Common myeloid progenitor, CD34-positive (primary cell): ENCODE results near the gene SULT2B1. TPM values are rescaled to one million over a fixed set of nuclear protein-coding genes. Genes with fewer than 3 reads are reported as not detected.

Experiments used
- CTCF ChIA-PET: fragments of 350-600 bp; sonication (Branson Sonifier 250); formaldehyde crosslinking; loops from one replicate; lab custom pipeline; 2021; ENCODE audit warnings: antibody characterized with exemption; lab: Charles Lee
- POLR2A ChIA-PET: fragments of 350-600 bp; sonication (Branson Sonifier 250); formaldehyde crosslinking; loops from one replicate; lab custom pipeline; 2021; ENCODE audit warnings: antibody characterized with exemption; lab: Charles Lee
- DNase-seq, 3 donors: peaks; one replicate each; pipeline versions ENCODE4 v3.0.0 to v3.0.0-alpha.2; 2013
- H3K27ac ChIP-seq, 2 experiments: 1 replicate in 1 of 2; 2 replicates in 1 of 2; pipeline ENCODE4 v1.7.0; 2013; ENCODE audit warnings: inconsistent platforms in 2 of 2, low read length in 2 of 2, mild to moderate bottlenecking in 2 of 2, low read depth in 1 of 2, moderate library complexity in 1 of 2; ENCODE audit not compliant: severe bottlenecking in 2 of 2, insufficient read depth in 1 of 2, poor library complexity in 1 of 2
- H3K27me3 ChIP-seq, 5 experiments: replicated peaks in 2 of 5; 1 replicate in 3 of 5; 2 replicates in 2 of 5; pipeline versions ENCODE4 v1.6.1 to v1.7.0; 2013; ENCODE audit warnings: low read length in 4 of 5, mild to moderate bottlenecking in 2 of 5, moderate library complexity in 2 of 5, inconsistent platforms in 1 of 5; ENCODE audit not compliant: insufficient read depth in 5 of 5, control insufficient read depth in 4 of 5
- H3K36me3 ChIP-seq, 4 experiments: 1 replicate in 2 of 4; 2 replicates in 2 of 4; pipeline versions ENCODE4 v1.6.1 to v1.7.0; 2013; ENCODE audit warnings: low read length in 3 of 4, control low read depth in 1 of 4, mild to moderate bottlenecking in 1 of 4; ENCODE audit not compliant: control insufficient read depth in 4 of 4, insufficient read depth in 4 of 4
- H3K4me1 ChIP-seq, 4 experiments: 1 replicate in 3 of 4; 2 replicates in 1 of 4; pipeline versions ENCODE4 v1.6.1 to v1.7.1; 2013; ENCODE audit warnings: low read length in 3 of 4, mild to moderate bottlenecking in 3 of 4, control low read depth in 1 of 4, inconsistent platforms in 1 of 4, moderate library complexity in 1 of 4; ENCODE audit not compliant: control insufficient read depth in 4 of 4, insufficient read depth in 4 of 4; ENCODE audit errors: control extremely low read depth in 1 of 4
- H3K4me3 ChIP-seq, 7 experiments: 1 replicate in 4 of 7; 2 replicates in 3 of 7; pipeline versions ENCODE4 v1.5.1 to v1.7.0; 2013; ENCODE audit warnings: mild to moderate bottlenecking in 7 of 7, low read length in 6 of 7, moderate library complexity in 6 of 7, inconsistent platforms in 2 of 7, low read depth in 2 of 7, control low read depth in 1 of 7; ENCODE audit not compliant: insufficient read depth in 4 of 7, control insufficient read depth in 1 of 7; ENCODE audit errors: extremely low read depth in 1 of 7
- H3K9me3 ChIP-seq, 5 experiments: 1 replicate in 4 of 5; 2 replicates in 1 of 5; pipeline versions ENCODE4 v1.6.1 to v1.7.1; 2013; ENCODE audit warnings: low read length in 4 of 5, mild to moderate bottlenecking in 2 of 5, inconsistent platforms in 1 of 5, low read depth in 1 of 5, moderate library complexity in 1 of 5; ENCODE audit not compliant: control insufficient read depth in 4 of 5, insufficient read depth in 2 of 5; ENCODE audit errors: control extremely low read depth in 1 of 5
- WGBS: methylation state at CpG from one replicate; pipeline ENCODE4 v1.1.5; 2013; ENCODE audit not compliant: insufficient coverage; 5-methylcytosine and 5-hydroxymethylcytosine counted together
- polyA plus RNA-seq: library from polyadenylated mRNA; unstranded; fragments of 120-200 nt; gene quantifications from one replicate; pipeline ENCODE4 v1.2.1, GENCODE V29; 2013

Gene SULT2B1
- polyA plus RNA-seq = 0.08 TPM

GRCh38 chr19:48551437-48552302 lies at the start of gene SULT2B1:
SULT2B1 (plus strand) TSS chr19:48552172; CDS start chr19:48552253, 81 bp downstream.
- H3K36me3 ChIP-seq = no peaks in the 10 kb centered on the region
- WGBS = 82% methylated on average over 31 of the region's 36 CpGs
- POLR2A ChIA-PET = no interaction called here
- H3K4me3 ChIP-seq = no peak within 1 kb of the TSS
- H3K27ac ChIP-seq = no peak within 1 kb of the TSS
- no peaks in the 10 kb centered on the region for H3K9me3 ChIP-seq
- CTCF ChIA-PET = interaction anchor here (1.0 kb wide), 1 partner anchor 46 kb away, joined by 3 read pairs; no protein-coding TSS in a partner anchor
- H3K27me3 ChIP-seq = no peaks in the 10 kb centered on the region
- H3K4me1 ChIP-seq = peaks cover 0 to 11% (median under 1%) of the 10 kb centered on the region in 4 experiments
- DNase-seq = no peak

GRCh38 chr19:48502350-48503018 lies 49.5 kb upstream of the SULT2B1 start:
- H3K27me3 ChIP-seq = peaks cover 0 to 23% (median 0%) of the 10 kb centered on the region in 5 experiments
- CTCF ChIA-PET = interaction anchor here (1.1 to 1.5 kb wide), 2 partner anchors 12 to 84 kb away, joined by 5 read pairs; no protein-coding TSS in a partner anchor
- H3K9me3 ChIP-seq = no peaks in the 10 kb centered on the region
- no peak overlapping the region for H3K27ac ChIP-seq
- DNase-seq = no peak
- H3K36me3 ChIP-seq = no peaks in the 10 kb centered on the region
- peaks cover 0 to 17% (median 15%) of the 10 kb centered on the region in 4 experiments for H3K4me1 ChIP-seq
- peak overlapping the region in 4 of 7 experiments; percentile 23 to 66 (median 51) for H3K4me3 ChIP-seq
- POLR2A ChIA-PET = interaction anchor here (0.6 to 1.0 kb wide), 4 partner anchors 9 to 1162 kb away, joined by 3 to 4 read pairs (median 3); no protein-coding TSS in a partner anchor
- WGBS = 21% methylated on average over 23 of the region's 27 CpGs

- Histone ChIP-seq H3K36me3 (no peaks in the 10 kb centered on the region), H3K27ac (no peak overlapping the region), H3K27me3 (peaks cover 0 to 7% (median 5%) of the 10 kb centered on the region in 5 experiments), H3K4me3 (no peak overlapping the region), H3K9me3 (no peaks in the 10 kb centered on the region), H3K4me1 (peaks cover 0 to 17% (median 13%) of the 10 kb centered on the region in 4 experiments)
- 98% methylated on average over 5 of the region's 5 CpGs for WGBS
- ChIA-PET POLR2A (interaction anchor here (0.6 kb wide), 1 partner anchor 120 kb away, joined by 3 read pairs; no protein-coding TSS in a partner anchor), CTCF (interaction anchor here (0.6 to 5.2 kb wide), 9 partner anchors 10 to 83 kb away, joined by 3 to 30 read pairs (median 3); no protein-coding TSS in a partner anchor)
- DNase-seq = peak in 2 of 3 donors; percentile 54 to 60
Measured at GRCh38 chr19:48506138-48506733, 45.7 kb upstream of the SULT2B1 start.

GRCh38 chr19:48507911-48508439 lies 44.0 kb upstream of the SULT2B1 start:
- POLR2A ChIA-PET = no interaction called here

GRCh38 chr19:48508729-48509411 lies 43.1 kb upstream of the SULT2B1 start:
- Histone ChIP-seq H3K27ac (no peak overlapping the region), H3K4me1 (peaks cover 0 to 18% (median 10%) of the 10 kb centered on the region in 4 experiments), H3K9me3 (no peaks in the 10 kb centered on the region), H3K36me3 (no peaks in the 10 kb centered on the region), H3K4me3 (no peak overlapping the region), H3K27me3 (peaks cover 6 to 28% (median 16%) of the 10 kb centered on the region in 5 experiments)
- DNase-seq = no peak
- ChIA-PET POLR2A (no interaction called here), CTCF (interaction anchor here (0.6 to 5.2 kb wide), 9 partner anchors 15 to 463 kb away, joined by 3 to 30 read pairs (median 5); no protein-coding TSS in a partner anchor)
- 98% methylated on average over 10 of the region's 32 CpGs for WGBS

More at GRCh38 chr19:48507911-48508439, 44.0 kb upstream of the SULT2B1 start:
- Histone ChIP-seq H3K9me3 (no peaks in the 10 kb centered on the region), H3K27me3 (peaks cover 6 to 24% (median 14%) of the 10 kb centered on the region in 5 experiments), H3K4me1 (peaks cover 0 to 11% (median 6%) of the 10 kb centered on the region in 4 experiments), H3K27ac (no peak overlapping the region), H3K4me3 (no peak overlapping the region), H3K36me3 (no peaks in the 10 kb centered on the region)
- DNase-seq = no peak
- CTCF ChIA-PET = interaction anchor here (0.6 to 5.2 kb wide), 11 partner anchors 8 to 464 kb away, joined by 3 to 30 read pairs (median 4); no protein-coding TSS in a partner anchor
- 100% methylated on average over 6 of the region's 7 CpGs for WGBS
